OCI-LY7 (cell line): Measurements from ENCODE around the gene APOBEC3A. TPM values are rescaled to one million over a fixed set of nuclear protein-coding genes. Genes with fewer than 3 reads are reported as not detected.
"Not testable (repeated sequence)": the region's sequence is repeated elsewhere in the genome, so short reads cannot be mapped to it uniquely, and the experiment has no call there.

Experiments used
- BruUV-seq: library from RNA; stranded (reverse); fragments of 400-500 nt; replicated peaks from 2 replicates; lab custom pipeline; 2021; lab: Mats Ljungman, UMichigan
- CTCF ChIA-PET: fragments of 300-600 bp; sonication (Branson Sonifier 250); formaldehyde crosslinking; loops from one replicate; lab custom pipeline; 2022; ENCODE audit warnings: antibody characterized with exemption; ENCODE audit not compliant: unreplicated experiment; lab: Charles Lee
- POLR2A ChIA-PET: fragments of 300-600 bp; sonication (Branson Sonifier 250); formaldehyde crosslinking; loops from one replicate; lab custom pipeline; 2022; ENCODE audit warnings: antibody characterized with exemption; lab: Charles Lee
- DNase-seq: peaks from one replicate; pipeline ENCODE4 v3.0.0-alpha.2; 2015; ENCODE audit warnings: low spot score
- H2AFZ ChIP-seq: fragments of 200-600 bp; sonication (generic), shearing (Covaris generic); 2 replicates; pipeline ENCODE4 v1.6.1; 2014; ENCODE audit warnings: mild to moderate bottlenecking, antibody characterized with exemption, low read length, moderate library complexity
- H3K27ac ChIP-seq: fragments of 200-600 bp; sonication (generic); 2 replicates; pipeline ENCODE4 v1.5.1; 2014; ENCODE audit warnings: mixed run types, low read depth, mild to moderate bottlenecking, moderate library complexity, low read length, inconsistent platforms; ENCODE audit not compliant: poor library complexity, severe bottlenecking
- H3K36me3 ChIP-seq: fragments of 200-600 bp; sonication (generic); 2 replicates; pipeline ENCODE4 v1.6.1; 2014; ENCODE audit warnings: mild to moderate bottlenecking, antibody characterized with exemption, low read length, moderate library complexity, mixed read lengths; ENCODE audit not compliant: insufficient read depth
- H3K4me1 ChIP-seq: fragments of 200-600 bp; sonication (generic); 2 replicates; pipeline ENCODE4 v1.5.1; 2014; ENCODE audit warnings: mild to moderate bottlenecking, low read length; ENCODE audit not compliant: insufficient read depth, poor library complexity, severe bottlenecking
- H3K4me2 ChIP-seq: fragments of 200-600 bp; sonication (generic); 2 replicates; pipeline ENCODE4 v1.6.1; 2014; ENCODE audit warnings: mild to moderate bottlenecking, low read length
- H3K4me3 ChIP-seq: fragments of 200-600 bp; sonication (generic); 2 replicates; pipeline ENCODE4 v1.5.1; 2014; ENCODE audit warnings: mild to moderate bottlenecking, low read depth, low read length; ENCODE audit not compliant: poor library complexity, severe bottlenecking
- H3K79me2 ChIP-seq: fragments of 200-600 bp; sonication (generic); 2 replicates; pipeline ENCODE4 v1.6.1; 2016; ENCODE audit warnings: low read depth, mild to moderate bottlenecking, low read length, moderate library complexity, mixed read lengths; ENCODE audit not compliant: insufficient read depth
- H3K9me2 ChIP-seq: fragments of 200-600 bp; sonication (generic); 2 replicates; pipeline ENCODE4 v1.6.1; 2016; ENCODE audit warnings: mild to moderate bottlenecking, low read length, mixed read lengths; ENCODE audit not compliant: insufficient read depth
- H3K9me3 ChIP-seq: fragments of 200-600 bp; sonication (generic); 2 replicates; pipeline ENCODE4 v1.6.1; 2014; ENCODE audit warnings: mild to moderate bottlenecking, mixed run types, low read length, mixed read lengths
- H4K20me1 ChIP-seq: fragments of 200-600 bp; sonication (generic); 2 replicates; pipeline ENCODE4 v1.6.1; 2014; ENCODE audit warnings: mild to moderate bottlenecking, antibody characterized with exemption, low read length, moderate library complexity, mixed read lengths; ENCODE audit not compliant: insufficient read depth
- EZH2phosphoT487 ChIP-seq: fragments of 200-600 bp; sonication (generic); IDR thresholded peaks from 2 replicates; pipeline ENCODE4 v1.6.1; 2018; ENCODE audit warnings: low read depth, borderline replicate concordance, mild to moderate bottlenecking, mixed run types, antibody characterized with exemption, low read length, moderate library complexity, mixed read lengths
- intact Hi-C: fragments of 100-400 bp; cut with micrococcal nuclease; formaldehyde crosslinking; loops from one replicate; pipeline ENCODE4 v1.10.0; 2022; ENCODE audit not compliant: unreplicated experiment
- total RNA-seq, 2 experiments: library from RNA; depleted of rRNA in 1 of 2; stranded (reverse); fragments of >200 nt in 1 of 2; shearing (Covaris generic) in 1 of 2; gene quantifications; 2 replicates each; pipeline ENCODE4 v1.2.3, GENCODE V29; 2014 to 2022
- TF ChIP-seq, protein P1 (sequence below): fragments of 200-600 bp; sonication (generic); conservative IDR thresholded peaks from 2 replicates; pipeline ENCODE4 v1.5.1; 2014; ENCODE audit warnings: mild to moderate bottlenecking, antibody characterized with exemption, low read length, moderate library complexity, mixed read lengths

APOBEC3A gene
- total RNA-seq, 2 experiments from 2014 or later = not detected

DNA sequence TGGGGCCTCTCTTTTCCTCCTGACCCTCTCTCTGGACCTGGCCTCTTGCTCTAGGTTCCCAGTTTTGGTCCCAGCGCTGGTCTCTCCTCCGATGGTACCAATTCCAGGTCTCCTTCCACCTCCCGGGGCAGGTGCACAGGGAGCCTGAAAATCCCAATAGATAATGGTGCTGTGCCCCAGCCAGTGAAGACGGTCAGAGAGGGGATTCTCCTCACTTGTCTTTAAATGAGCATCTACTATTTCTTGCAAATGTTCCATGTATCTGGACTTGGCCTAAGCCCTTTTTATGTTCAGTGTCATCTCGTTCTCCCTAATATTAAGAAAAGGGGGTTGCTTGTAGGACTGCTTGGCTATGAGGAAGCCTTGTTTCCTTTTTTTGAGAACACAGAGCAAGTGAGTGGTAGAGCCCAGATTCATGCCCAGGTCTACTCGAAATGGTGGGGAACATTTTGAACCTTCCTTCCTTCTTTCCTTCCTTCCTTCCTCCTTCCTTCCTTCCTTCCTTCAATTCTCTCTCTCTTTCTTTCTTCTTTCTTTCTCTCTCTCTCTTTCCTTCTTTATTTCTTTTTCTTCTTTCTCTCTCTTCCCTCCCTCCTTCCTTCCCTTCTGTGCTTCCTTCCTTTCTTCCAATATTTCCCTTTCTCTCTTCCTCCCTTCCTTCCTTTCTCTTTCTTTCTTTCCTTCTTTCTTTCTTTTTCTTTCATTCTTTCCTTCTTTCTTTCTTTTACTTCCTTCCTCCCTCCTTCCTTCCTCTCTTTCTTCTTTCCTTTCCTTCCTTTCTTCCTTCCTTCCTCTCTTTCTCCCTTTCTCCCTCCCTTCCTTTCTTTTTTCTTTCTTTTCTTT, 620 bp downstream of the APOBEC3A start:
- no peaks in the 10 kb centered on the region for H4K20me1 ChIP-seq
- no peaks in the 10 kb centered on the region for H3K36me3 ChIP-seq
- no peak for DNase-seq
- H3K4me3 ChIP-seq = no peak overlapping the region
- peaks cover 5% of the 10 kb centered on the region for H3K4me1 ChIP-seq
- ChIA-PET POLR2A (no interaction called here), CTCF (no interaction called here)
- H3K9me3 ChIP-seq = no peaks in the 10 kb centered on the region
- no peaks in the 10 kb centered on the region for H3K79me2 ChIP-seq
- intact Hi-C loops = no loop called here
- H3K4me2 ChIP-seq = no peak overlapping the region
- no peak overlapping the region for H3K27ac ChIP-seq
- H3K9me2 ChIP-seq = no peaks in the 10 kb centered on the region
- no TSS peak for BruUV-seq
- H2AFZ ChIP-seq = no peak overlapping the region
- TF ChIP-seq, protein P1, sequence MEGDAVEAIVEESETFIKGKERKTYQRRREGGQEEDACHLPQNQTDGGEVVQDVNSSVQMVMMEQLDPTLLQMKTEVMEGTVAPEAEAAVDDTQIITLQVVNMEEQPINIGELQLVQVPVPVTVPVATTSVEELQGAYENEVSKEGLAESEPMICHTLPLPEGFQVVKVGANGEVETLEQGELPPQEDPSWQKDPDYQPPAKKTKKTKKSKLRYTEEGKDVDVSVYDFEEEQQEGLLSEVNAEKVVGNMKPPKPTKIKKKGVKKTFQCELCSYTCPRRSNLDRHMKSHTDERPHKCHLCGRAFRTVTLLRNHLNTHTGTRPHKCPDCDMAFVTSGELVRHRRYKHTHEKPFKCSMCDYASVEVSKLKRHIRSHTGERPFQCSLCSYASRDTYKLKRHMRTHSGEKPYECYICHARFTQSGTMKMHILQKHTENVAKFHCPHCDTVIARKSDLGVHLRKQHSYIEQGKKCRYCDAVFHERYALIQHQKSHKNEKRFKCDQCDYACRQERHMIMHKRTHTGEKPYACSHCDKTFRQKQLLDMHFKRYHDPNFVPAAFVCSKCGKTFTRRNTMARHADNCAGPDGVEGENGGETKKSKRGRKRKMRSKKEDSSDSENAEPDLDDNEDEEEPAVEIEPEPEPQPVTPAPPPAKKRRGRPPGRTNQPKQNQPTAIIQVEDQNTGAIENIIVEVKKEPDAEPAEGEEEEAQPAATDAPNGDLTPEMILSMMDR = no peak
- TF ChIP-seq EZH2phosphoT487 = no peak

DNA sequence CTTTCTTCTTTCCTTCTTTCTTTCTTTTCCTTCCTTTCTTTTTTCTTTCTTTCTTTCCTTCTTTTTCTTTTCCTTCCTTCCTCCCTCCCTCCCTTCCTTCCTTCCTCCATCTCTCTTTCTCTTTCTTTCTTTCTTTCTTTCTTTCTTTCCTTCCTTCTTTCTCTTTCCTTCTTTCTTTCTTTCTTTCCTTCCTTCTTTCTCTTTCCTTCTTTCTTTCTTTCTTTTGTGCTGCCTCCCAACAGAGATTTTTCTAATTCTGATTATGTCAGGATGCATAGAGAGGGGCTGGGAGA, 1.2 kb downstream of the APOBEC3A start:
- intact Hi-C loops, H3K9me3 ChIP-seq, H4K20me1 ChIP-seq, H3K4me1 ChIP-seq, H3K9me2 ChIP-seq, H3K4me2 ChIP-seq, DNase-seq, H2AFZ ChIP-seq, H3K4me3 ChIP-seq, POLR2A ChIA-PET, H3K36me3 ChIP-seq, H3K27ac ChIP-seq, BruUV-seq, H3K79me2 ChIP-seq: not testable (repeated sequence)
- CTCF ChIA-PET = interaction anchor here (0.7 kb wide), 1 partner anchor 125 kb away, joined by 5 read pairs; no protein-coding TSS in a partner anchor

DNA sequence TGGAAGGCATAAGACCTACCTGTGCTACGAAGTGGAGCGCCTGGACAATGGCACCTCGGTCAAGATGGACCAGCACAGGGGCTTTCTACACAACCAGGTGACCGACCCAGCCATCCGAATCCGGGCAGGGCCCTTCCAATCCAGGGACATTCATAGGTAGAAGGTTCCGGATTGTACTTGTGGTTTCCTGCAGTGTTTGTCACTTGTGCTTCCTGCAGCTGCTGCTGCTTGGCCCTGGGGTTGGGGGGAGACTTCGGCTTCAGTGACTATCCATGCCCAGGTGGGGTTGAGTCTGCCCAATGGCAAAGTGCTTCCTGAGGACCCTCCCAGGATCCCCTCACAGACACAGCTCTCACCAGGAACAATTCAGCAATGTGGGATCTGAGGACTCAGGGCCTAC, 2.2 kb downstream of the APOBEC3A start:
- Histone ChIP-seq H3K9me3 (no peaks in the 10 kb centered on the region), H2AFZ (no peak overlapping the region), H3K79me2 (no peaks in the 10 kb centered on the region), H3K4me1 (peaks cover 5% of the 10 kb centered on the region), H3K27ac (no peak overlapping the region), H3K4me2 (no peak overlapping the region), H3K9me2 (no peaks in the 10 kb centered on the region), H3K4me3 (no peak overlapping the region), H4K20me1 (no peaks in the 10 kb centered on the region), H3K36me3 (no peaks in the 10 kb centered on the region)
- DNase-seq = no peak
- BruUV-seq = no TSS peak
- CTCF ChIA-PET = no interaction called here
- TF ChIP-seq EZH2phosphoT487 = no peak
- TF ChIP-seq, protein P1 = no peak
- POLR2A ChIA-PET = no interaction called here
- intact Hi-C loops = no loop called here

DNA sequence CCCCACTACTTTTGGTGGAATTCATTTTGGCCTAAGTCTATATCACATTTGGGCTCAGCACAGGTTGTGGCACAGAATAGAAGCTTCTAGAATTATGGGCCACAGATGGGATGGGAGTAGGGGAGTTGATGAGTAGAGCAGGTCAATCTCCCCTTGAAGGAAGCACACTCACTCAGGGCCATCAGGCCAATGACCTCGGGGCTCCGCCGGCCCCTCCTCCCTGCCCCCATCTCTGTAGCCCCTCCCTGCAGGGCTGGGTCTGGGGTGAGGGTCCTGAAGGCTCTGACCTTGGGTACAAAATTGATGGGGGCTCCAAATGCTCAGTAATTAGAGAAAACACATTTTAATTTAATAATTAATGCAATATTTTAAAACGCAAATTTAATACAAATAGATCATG, 3.3 kb downstream of the APOBEC3A start:
- H3K36me3 ChIP-seq, CTCF ChIA-PET, BruUV-seq, H3K4me2 ChIP-seq, H3K9me3 ChIP-seq, H3K4me3 ChIP-seq, H4K20me1 ChIP-seq, intact Hi-C loops, H3K4me1 ChIP-seq, H3K9me2 ChIP-seq, DNase-seq, POLR2A ChIA-PET, H2AFZ ChIP-seq, H3K27ac ChIP-seq, H3K79me2 ChIP-seq: not testable (repeated sequence)

DNA sequence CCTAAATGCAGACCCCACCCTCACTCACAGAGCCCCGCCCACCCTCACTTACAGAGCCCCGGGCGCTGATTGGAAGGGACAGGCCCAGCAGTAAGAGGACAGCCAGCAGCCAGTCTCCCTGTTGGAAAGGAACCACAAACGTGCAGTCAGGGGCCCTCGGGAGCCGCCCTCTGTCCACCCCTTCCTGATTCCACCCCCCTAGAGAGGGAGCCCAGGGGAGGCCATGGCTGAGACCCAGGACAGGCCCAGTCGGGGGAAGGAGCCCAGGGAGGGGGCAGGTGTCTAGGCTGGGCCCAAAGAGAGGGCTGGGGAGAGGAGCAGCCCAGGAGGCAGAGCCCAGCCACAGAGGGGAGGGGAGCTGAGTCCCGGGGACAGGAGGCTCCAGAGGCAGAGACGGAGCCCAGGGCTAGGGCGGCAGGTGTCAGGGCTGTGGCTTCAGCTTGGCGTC, 5.9 kb downstream of the APOBEC3A start:
- POLR2A ChIA-PET, H3K4me3 ChIP-seq, BruUV-seq, H3K79me2 ChIP-seq, H3K4me1 ChIP-seq, CTCF ChIA-PET, H3K9me3 ChIP-seq, H3K36me3 ChIP-seq, H3K4me2 ChIP-seq, H3K9me2 ChIP-seq, H2AFZ ChIP-seq, DNase-seq, H3K27ac ChIP-seq, H4K20me1 ChIP-seq, intact Hi-C loops: not testable (repeated sequence)
